Ovary (tissue), 10 donors: Measurements from ENCODE around the gene TMEM35B. TPM values are rescaled to one million over a fixed set of nuclear protein-coding genes. Genes with fewer than 3 reads are reported as not detected.

Source experiments
- DNase-seq, 5 donors: peaks; one replicate each; pipeline ENCODE4 v3.0.0-alpha.2; 2019 to 2020
- H3K27ac ChIP-seq, 2 donors: fragments of 200-600 bp; one replicate each; pipeline versions ENCODE4 v1.5.1 to v1.8.0; 2019 to 2022
- H3K27me3 ChIP-seq: fragments of 200-600 bp; one replicate; pipeline ENCODE4 v1.8.0; 2022
- H3K36me3 ChIP-seq: fragments of 200-600 bp; sonication (generic); one replicate; pipeline ENCODE4 v1.5.1; 2019
- H3K4me1 ChIP-seq: one replicate; pipeline ENCODE4 v1.8.1; 2013; ENCODE audit warnings: mild to moderate bottlenecking, moderate library complexity; ENCODE audit not compliant: insufficient read depth
- H3K4me3 ChIP-seq: fragments of 200-600 bp; sonication (generic); one replicate; pipeline ENCODE4 v1.5.1; 2017
- H3K9me3 ChIP-seq, 2 donors: fragments of 200-600 bp in 1 of 2; sonication (generic) in 1 of 2; one replicate each; pipeline versions ENCODE4 v1.5.1 to v1.8.1; 2013 to 2019; ENCODE audit warnings: mild to moderate bottlenecking in 1 of 2, moderate library complexity in 1 of 2
- EP300 ChIP-seq: sonication (generic); formaldehyde crosslinking; IDR thresholded peaks from one replicate; pipeline ENCODE4 v1.6.1; 2017; ENCODE audit warnings: antibody characterized with exemption
- POLR2A ChIP-seq: fragments of 450-650 bp; IDR thresholded peaks from one replicate; pipeline ENCODE4 v1.6.1; 2017; ENCODE audit warnings: antibody characterized with exemption, mild to moderate bottlenecking, moderate library complexity
- WGBS, 3 donors: extraction: QIAGEN DNeasy Blood & Tissue Kit in 1 of 3; methylation state at CpG; one replicate each; pipeline versions ENCODE4 v1.1.5 to v1.1.7; 2013 to 2017; 5-methylcytosine and 5-hydroxymethylcytosine counted together
- intact Hi-C, 4 donors: fragments of 100-400 bp; cut with DNase I; formaldehyde crosslinking; loops; one replicate each; pipeline versions ENCODE4 v1.11.0 to v1.15.1; 2022 to 2023
- long read RNA-seq, 3 donors: library from polyadenylated mRNA in 2 of 3; unstranded in 2 of 3; transcript quantifications; one replicate each; pipeline ENCODE4 v2.0.0 and lab custom pipeline, GENCODE V29; 2021 to 2026
- polyA plus RNA-seq, 2 donors: library from polyadenylated mRNA; stranded (reverse); fragments of 200-250 nt in 1 of 2; fragments of 350-450 nt in 1 of 2; fragmentation: Illumina TruSeq in 1 of 2; extraction: RNeasy Lipid Tissue Mini Kit (QIAGEN cat#74804) in 1 of 2; gene quantifications; one replicate each; pipeline ENCODE4 v1.2.3, GENCODE V29; 2013 to 2014
- total RNA-seq, 7 donors: library from RNA; depleted of rRNA in 2 of 7; stranded (reverse); fragments of >200 nt in 2 of 7; fragmentation: NEBNext Ultra II Directional in 3 of 7; extraction: Animal tissue kit (Norgen Biotek cat#: 25700) in 3 of 7; gene quantifications; one replicate each; pipeline versions ENCODE4 v1.1.0 to v1.2.4, GENCODE V29; 2016 to 2023
- TF ChIP-seq, protein P1 (sequence below), 3 donors: fragments of 450-650 bp in 2 of 3; fragments of 200-600 bp in 1 of 3; IDR thresholded peaks; one replicate each; pipeline versions ENCODE4 v1.5.1 to v1.8.0; 2016 to 2022; ENCODE audit warnings: antibody characterized with exemption in 3 of 3, mild to moderate bottlenecking in 1 of 3
- donor health status: DM: no; HTN: no; CAD: no; lungs with moderate emphysema.
- donor health status: DM: no; HTN: no; CAD: no.
- donor health status: Bipolar disorder and iron deficiency.
- donor health status: DM: yes; HTN: yes; CAD: no.
- donor health status: DM: no; HTN: no; CAD: no.
- donor health status: DM: yes; HTN: yes; CAD: no.

The TMEM35B gene
- total RNA-seq (10 to 100 TPM; 19.6 to 54.3 (median 25.0) TPM), polyA plus RNA-seq (10 to 100 TPM; 54.6 to 58.7 TPM)
- long read RNA-seq, donor 1, transcript TMEM35B-201 (3 exons, 922 nt), result major isoform, 13 of 13 reads
- long read RNA-seq, donor 1, partial matches to known transcripts, result 0 of 13 reads
- long read RNA-seq, donor 1, other reads (novel, unspliced or antisense), result 0 of 13 reads
- long read RNA-seq, donor 2, transcript TMEM35B-201 (3 exons, 922 nt), result major isoform, 27 of 42 reads
- long read RNA-seq, donor 2, partial matches to known transcripts, result 15 of 42 reads
- long read RNA-seq, donor 2, other reads (novel, unspliced or antisense), result 0 of 42 reads
- long read RNA-seq, donor 3, transcript TMEM35B-201 (3 exons, 922 nt), result major isoform, 33 of 36 reads
- long read RNA-seq, donor 3, partial matches to known transcripts, result 0 of 36 reads
- long read RNA-seq, donor 3, other reads (novel, unspliced or antisense), result 3 of 36 reads

DNA sequence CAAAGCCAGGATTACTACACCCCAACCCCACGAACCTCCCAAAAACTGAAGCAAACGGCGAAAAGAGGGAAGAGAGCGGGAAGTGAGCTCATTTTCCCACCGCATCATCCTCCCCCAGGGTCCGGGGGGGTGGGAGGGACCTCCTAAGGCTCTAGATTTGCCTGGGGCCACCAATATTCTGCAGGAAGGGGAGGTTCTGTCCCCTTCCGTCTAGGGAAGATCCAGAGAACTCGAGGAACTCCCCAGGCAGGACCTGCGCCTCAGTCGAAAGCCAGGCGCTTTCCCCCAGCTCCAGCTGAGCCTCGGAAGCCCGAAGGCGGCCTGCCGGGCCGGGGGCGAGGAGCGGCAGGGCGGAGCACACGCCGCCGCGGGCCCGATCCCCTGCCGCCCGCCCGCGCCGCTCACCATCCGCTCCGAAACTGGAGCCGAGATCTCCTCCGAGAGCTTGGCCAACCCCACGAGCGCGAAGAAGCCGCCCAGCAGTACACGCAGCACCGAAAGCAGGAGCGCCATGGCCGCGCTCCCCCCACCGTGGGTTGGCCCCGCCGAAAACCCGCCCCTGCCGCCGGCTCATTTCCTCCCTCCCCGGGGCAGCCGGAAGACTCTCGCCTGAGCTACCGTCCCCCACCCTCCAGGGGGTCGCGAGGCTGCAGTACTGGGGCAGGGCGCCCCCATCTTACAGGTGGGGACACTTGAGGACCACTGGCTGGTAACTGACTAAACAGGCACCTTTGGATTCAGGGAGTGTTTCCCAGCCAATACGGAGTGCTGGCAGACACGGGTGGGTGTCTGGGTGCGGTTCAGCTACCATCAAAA lies at the start of gene TMEM35B:
Gene TMEM35B, minus strand, starts transcription at position 555 of the 816 bp plus-strand sequence. Its CDS starts 42 bp downstream, at position 513.
- no peak for TF ChIP-seq EP300
- TF ChIP-seq, protein P1, sequence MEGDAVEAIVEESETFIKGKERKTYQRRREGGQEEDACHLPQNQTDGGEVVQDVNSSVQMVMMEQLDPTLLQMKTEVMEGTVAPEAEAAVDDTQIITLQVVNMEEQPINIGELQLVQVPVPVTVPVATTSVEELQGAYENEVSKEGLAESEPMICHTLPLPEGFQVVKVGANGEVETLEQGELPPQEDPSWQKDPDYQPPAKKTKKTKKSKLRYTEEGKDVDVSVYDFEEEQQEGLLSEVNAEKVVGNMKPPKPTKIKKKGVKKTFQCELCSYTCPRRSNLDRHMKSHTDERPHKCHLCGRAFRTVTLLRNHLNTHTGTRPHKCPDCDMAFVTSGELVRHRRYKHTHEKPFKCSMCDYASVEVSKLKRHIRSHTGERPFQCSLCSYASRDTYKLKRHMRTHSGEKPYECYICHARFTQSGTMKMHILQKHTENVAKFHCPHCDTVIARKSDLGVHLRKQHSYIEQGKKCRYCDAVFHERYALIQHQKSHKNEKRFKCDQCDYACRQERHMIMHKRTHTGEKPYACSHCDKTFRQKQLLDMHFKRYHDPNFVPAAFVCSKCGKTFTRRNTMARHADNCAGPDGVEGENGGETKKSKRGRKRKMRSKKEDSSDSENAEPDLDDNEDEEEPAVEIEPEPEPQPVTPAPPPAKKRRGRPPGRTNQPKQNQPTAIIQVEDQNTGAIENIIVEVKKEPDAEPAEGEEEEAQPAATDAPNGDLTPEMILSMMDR (IDR thresholded peaks at IDR 0.05), result peak in 1 of 3 donors; percentile 35
- TF ChIP-seq POLR2A, result peak; percentile 74
- DNase-seq, result peak; percentile 63 to 81 (median 73)
- no peaks in the 10 kb centered on the region for H3K9me3 ChIP-seq
- H3K4me3 ChIP-seq, result peak within 1 kb of the TSS; percentile 78
- WGBS, 3 donors, result 0 to 1% (median 1%) methylated on average over 41 to 58 of the region's 58 CpGs
- no peaks in the 10 kb centered on the region for H3K27me3 ChIP-seq
- H3K27ac ChIP-seq, result peak within 1 kb of the TSS; percentile 93 to 98
- no peaks in the 10 kb centered on the region for H3K36me3 ChIP-seq
- intact Hi-C loops, result no loop called here
- peaks cover 7% of the 10 kb centered on the region for H3K4me1 ChIP-seq

DNA sequence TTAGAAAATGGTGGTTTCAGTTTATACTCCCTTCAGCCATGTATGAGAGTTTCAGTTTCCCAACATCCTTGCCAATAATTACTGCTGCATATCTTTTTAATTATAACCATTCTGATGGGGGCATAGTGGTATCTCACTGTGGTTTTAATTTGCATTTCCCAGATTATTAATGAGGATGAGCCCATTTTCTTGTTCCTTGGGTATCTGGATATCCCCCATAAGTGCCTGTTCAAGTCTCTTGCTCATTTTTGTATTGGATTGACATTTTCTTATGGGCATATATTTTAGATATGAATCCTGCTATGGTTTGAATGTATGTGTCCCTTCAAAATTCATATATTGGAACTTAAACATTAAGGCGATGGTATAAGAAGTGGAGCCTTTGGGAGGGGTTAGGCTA lies 48.2 kb upstream of the TMEM35B start:
- H3K4me3 ChIP-seq, result no peak overlapping the region
- TF ChIP-seq, protein P1 (IDR thresholded peaks at IDR 0.05), result no peak
- TF ChIP-seq POLR2A (no peak), EP300 (no peak)
- no peaks in the 10 kb centered on the region for H3K9me3 ChIP-seq
- H3K27ac ChIP-seq, result no peak overlapping the region
- no peaks in the 10 kb centered on the region for H3K27me3 ChIP-seq
- DNase-seq, result no peak
- H3K4me1 ChIP-seq, result peaks cover 8% of the 10 kb centered on the region
- H3K36me3 ChIP-seq, result no peaks in the 10 kb centered on the region
- intact Hi-C loops, result loop anchor here in 1 of 4 donors (5.0 kb wide), 1 partner anchor 159 kb away; the partner anchor contains the start of gene SFPQ
- 95 to 100% (median 98%) methylated on average over 1 of the region's 1 CpG for WGBS, 3 donors

DNA sequence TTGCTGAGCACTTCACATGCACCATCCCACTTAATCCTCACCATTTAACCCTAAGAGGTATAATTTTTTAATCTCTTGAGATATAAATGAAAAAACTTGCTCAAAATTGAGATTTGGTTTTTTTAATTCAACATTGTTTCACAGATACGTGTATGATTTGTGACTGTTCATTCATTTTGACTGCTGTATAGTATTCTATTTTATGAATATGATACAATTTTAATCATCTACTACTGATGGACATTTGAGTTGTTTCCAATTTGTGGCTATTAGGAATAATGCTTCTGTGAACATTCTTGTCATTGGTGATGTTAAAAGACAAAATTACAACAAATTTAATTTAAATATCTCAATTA lies 47.2 kb upstream of the TMEM35B start:
- intact Hi-C loops, result loop anchor here in 1 of 4 donors (5.0 kb wide), 1 partner anchor 160 kb away; the partner anchor contains the start of gene SFPQ
- Histone ChIP-seq H3K27ac (no peak overlapping the region), H3K36me3 (no peaks in the 10 kb centered on the region), H3K4me1 (peaks cover 8% of the 10 kb centered on the region), H3K4me3 (no peak overlapping the region), H3K27me3 (no peaks in the 10 kb centered on the region), H3K9me3 (no peaks in the 10 kb centered on the region)
- no peak for TF ChIP-seq EP300
- TF ChIP-seq POLR2A, result no peak
- TF ChIP-seq, protein P1 (IDR thresholded peaks at IDR 0.05), result no peak
- WGBS, 3 donors, result 87 to 97% (median 95%) methylated on average over 1 of the region's 1 CpG
- DNase-seq, result no peak

GRCh38 chr1:35030756-35031446 lies 45.8 kb upstream of the TMEM35B start:
- intact Hi-C loops, result loop anchor here in 1 of 4 donors (5.0 kb wide), 1 partner anchor 161 kb away; the partner anchor contains the start of gene SFPQ
- Histone ChIP-seq H3K9me3 (no peaks in the 10 kb centered on the region), H3K36me3 (no peaks in the 10 kb centered on the region), H3K4me1 (peaks cover 8% of the 10 kb centered on the region), H3K4me3 (peak overlapping the region; percentile 70), H3K27me3 (no peaks in the 10 kb centered on the region), H3K27ac (peak overlapping the region; percentile 77 to 89)
- 2 to 3% (median 2%) methylated on average over 17 of the region's 17 CpGs for WGBS, 3 donors
- peak; percentile 30 to 57 (median 36) for DNase-seq
- TF ChIP-seq EP300, result no peak
- no peak for TF ChIP-seq POLR2A
- TF ChIP-seq, protein P1 (IDR thresholded peaks at IDR 0.05), result no peak
